Measurements from ENCODE around the gene MARCO.

DNA sequence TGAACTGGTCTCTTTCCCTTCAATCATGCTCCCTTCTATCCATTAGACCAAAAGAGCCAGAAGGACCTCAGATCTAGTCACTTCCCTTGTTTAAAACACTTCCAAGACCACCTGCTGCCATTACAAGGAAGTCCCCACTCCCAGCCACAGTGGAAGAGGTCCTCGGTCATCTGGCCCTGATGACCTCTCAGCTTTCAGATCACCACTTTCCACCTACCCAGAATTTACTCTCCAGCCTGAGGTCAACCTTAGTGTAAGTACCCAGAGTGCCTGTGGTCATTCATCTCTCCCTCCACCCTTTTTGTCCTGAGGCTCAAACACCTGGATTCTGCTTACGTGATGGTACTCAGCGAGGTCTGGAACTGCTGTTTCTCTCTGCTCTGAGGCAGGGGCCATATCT, 67.1 kb downstream of the MARCO start:
- TF ChIP-seq, protein P1, sequence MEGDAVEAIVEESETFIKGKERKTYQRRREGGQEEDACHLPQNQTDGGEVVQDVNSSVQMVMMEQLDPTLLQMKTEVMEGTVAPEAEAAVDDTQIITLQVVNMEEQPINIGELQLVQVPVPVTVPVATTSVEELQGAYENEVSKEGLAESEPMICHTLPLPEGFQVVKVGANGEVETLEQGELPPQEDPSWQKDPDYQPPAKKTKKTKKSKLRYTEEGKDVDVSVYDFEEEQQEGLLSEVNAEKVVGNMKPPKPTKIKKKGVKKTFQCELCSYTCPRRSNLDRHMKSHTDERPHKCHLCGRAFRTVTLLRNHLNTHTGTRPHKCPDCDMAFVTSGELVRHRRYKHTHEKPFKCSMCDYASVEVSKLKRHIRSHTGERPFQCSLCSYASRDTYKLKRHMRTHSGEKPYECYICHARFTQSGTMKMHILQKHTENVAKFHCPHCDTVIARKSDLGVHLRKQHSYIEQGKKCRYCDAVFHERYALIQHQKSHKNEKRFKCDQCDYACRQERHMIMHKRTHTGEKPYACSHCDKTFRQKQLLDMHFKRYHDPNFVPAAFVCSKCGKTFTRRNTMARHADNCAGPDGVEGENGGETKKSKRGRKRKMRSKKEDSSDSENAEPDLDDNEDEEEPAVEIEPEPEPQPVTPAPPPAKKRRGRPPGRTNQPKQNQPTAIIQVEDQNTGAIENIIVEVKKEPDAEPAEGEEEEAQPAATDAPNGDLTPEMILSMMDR (IDR thresholded peaks at IDR 0.05; ENCODE audit: low read depth, low read length) = no peak
- no peak for TF ChIP-seq EZH2phosphoT487 (IDR thresholded peaks at IDR 0.05; ENCODE audit: low read depth)

Measured in OCI-LY3 (cell line).